Measurements from ENCODE around the gene TSPAN14.
A peak's percentile ranks its signal among the peaks of the same experiment; 100 is the strongest.

The TSPAN14 gene

DNA sequence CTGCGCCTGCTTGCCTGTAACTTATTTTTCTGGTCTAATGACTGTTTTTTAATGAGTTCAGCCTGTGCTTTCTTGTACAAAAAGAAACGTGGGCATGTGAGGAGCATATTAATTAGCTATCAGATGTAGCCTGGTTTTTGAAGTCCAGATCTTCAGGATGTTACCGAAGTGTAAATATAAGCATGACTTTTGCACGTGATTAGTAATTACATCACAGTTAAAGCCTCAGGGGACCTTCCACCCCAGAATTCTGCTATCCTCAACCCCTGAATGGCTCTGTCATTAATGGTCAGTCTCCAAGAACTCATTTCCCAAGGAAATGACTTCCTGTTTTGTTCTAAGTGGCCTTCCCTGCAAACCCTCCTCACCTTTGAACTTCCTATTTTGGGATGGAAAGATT lies 47.9 kb upstream of the TSPAN14 start:
- Histone ChIP-seq H3F3A (ENCODE audit: low read depth) (no peaks in the 10 kb centered on the region), H3K4me3 (ENCODE audit: low read length, poor library complexity, severe bottlenecking) (no peak overlapping the region), H4K20me1 (ENCODE audit: insufficient read depth, low read length, poor library complexity, severe bottlenecking) (peaks cover 5% of the 10 kb centered on the region), H3K4me1 (ENCODE audit: insufficient read depth, low read length, poor library complexity, severe bottlenecking) (peaks cover 35% of the 10 kb centered on the region), H3K4me2 (ENCODE audit: low read depth, low read length, poor library complexity, severe bottlenecking) (no peak overlapping the region), H3K27me3 (ENCODE audit: insufficient read depth, low read length, poor library complexity, severe bottlenecking) (no peaks in the 10 kb centered on the region), H3K79me2 (ENCODE audit: insufficient read depth, low read length) (peaks cover 28% of the 10 kb centered on the region), H3K9me2 (replicated peaks; ENCODE audit: low read depth, low read length) (no peaks in the 10 kb centered on the region), H2AFZ (ENCODE audit: low read length) (no peak overlapping the region), H3K36me3 (ENCODE audit: insufficient read depth, low read length) (no peaks in the 10 kb centered on the region), H3K9ac (ENCODE audit: low read depth, low read length, poor library complexity, severe bottlenecking) (no peak overlapping the region), H3K9me3 (ENCODE audit: insufficient read depth, low read depth, low read length) (no peaks in the 10 kb centered on the region)
- TF ChIP-seq, protein P1, sequence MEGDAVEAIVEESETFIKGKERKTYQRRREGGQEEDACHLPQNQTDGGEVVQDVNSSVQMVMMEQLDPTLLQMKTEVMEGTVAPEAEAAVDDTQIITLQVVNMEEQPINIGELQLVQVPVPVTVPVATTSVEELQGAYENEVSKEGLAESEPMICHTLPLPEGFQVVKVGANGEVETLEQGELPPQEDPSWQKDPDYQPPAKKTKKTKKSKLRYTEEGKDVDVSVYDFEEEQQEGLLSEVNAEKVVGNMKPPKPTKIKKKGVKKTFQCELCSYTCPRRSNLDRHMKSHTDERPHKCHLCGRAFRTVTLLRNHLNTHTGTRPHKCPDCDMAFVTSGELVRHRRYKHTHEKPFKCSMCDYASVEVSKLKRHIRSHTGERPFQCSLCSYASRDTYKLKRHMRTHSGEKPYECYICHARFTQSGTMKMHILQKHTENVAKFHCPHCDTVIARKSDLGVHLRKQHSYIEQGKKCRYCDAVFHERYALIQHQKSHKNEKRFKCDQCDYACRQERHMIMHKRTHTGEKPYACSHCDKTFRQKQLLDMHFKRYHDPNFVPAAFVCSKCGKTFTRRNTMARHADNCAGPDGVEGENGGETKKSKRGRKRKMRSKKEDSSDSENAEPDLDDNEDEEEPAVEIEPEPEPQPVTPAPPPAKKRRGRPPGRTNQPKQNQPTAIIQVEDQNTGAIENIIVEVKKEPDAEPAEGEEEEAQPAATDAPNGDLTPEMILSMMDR (conservative IDR thresholded peaks at IDR 0.05; ENCODE audit: low read length): no peak
- TF ChIP-seq EZH2phosphoT487 (IDR thresholded peaks at IDR 0.05; ENCODE audit: borderline replicate concordance): no peak

GRCh38 chr10:80407812-80408241 lies 46.3 kb upstream of the TSPAN14 start:
- peak overlapping the region; percentile 88 for H3K9ac ChIP-seq (ENCODE audit: low read depth, low read length, poor library complexity, severe bottlenecking)
- H3K4me1 ChIP-seq (ENCODE audit: insufficient read depth, low read length, poor library complexity, severe bottlenecking): peaks cover 51% of the 10 kb centered on the region
- peak overlapping the region; percentile 86 for H3K4me3 ChIP-seq (ENCODE audit: low read length, poor library complexity, severe bottlenecking)
- peaks cover 11% of the 10 kb centered on the region for H4K20me1 ChIP-seq (ENCODE audit: insufficient read depth, low read length, poor library complexity, severe bottlenecking)
- peaks cover 44% of the 10 kb centered on the region for H3K79me2 ChIP-seq (ENCODE audit: insufficient read depth, low read length)
- no peaks in the 10 kb centered on the region for H3F3A ChIP-seq (ENCODE audit: low read depth)
- peak overlapping the region; percentile 97 for H2AFZ ChIP-seq (ENCODE audit: low read length)
- no peak for TF ChIP-seq EZH2phosphoT487 (IDR thresholded peaks at IDR 0.05; ENCODE audit: borderline replicate concordance)
- TF ChIP-seq, protein P1 (conservative IDR thresholded peaks at IDR 0.05; ENCODE audit: low read length): no peak
- H3K27me3 ChIP-seq (ENCODE audit: insufficient read depth, low read length, poor library complexity, severe bottlenecking): no peaks in the 10 kb centered on the region
- no peaks in the 10 kb centered on the region for H3K9me3 ChIP-seq (ENCODE audit: insufficient read depth, low read depth, low read length)
- H3K4me2 ChIP-seq (ENCODE audit: low read depth, low read length, poor library complexity, severe bottlenecking): peak overlapping the region; percentile 73
- H3K9me2 ChIP-seq (replicated peaks; ENCODE audit: low read depth, low read length): no peaks in the 10 kb centered on the region
- no peaks in the 10 kb centered on the region for H3K36me3 ChIP-seq (ENCODE audit: insufficient read depth, low read length)

- TF ChIP-seq, protein P1 (conservative IDR thresholded peaks at IDR 0.05; ENCODE audit: low read length): no peak
- TF ChIP-seq EZH2phosphoT487 (IDR thresholded peaks at IDR 0.05; ENCODE audit: borderline replicate concordance): no peak
- H3K9me3 ChIP-seq (ENCODE audit: insufficient read depth, low read depth, low read length): no peaks in the 10 kb centered on the region
- peak within 1 kb of the TSS; percentile 88 for H3K9ac ChIP-seq (ENCODE audit: low read depth, low read length, poor library complexity, severe bottlenecking)
- H2AFZ ChIP-seq (ENCODE audit: low read length): peak within 1 kb of the TSS; percentile 97
- no peaks in the 10 kb centered on the region for H3F3A ChIP-seq (ENCODE audit: low read depth)
- peak within 1 kb of the TSS; percentile 86 for H3K4me3 ChIP-seq (ENCODE audit: low read length, poor library complexity, severe bottlenecking)
- peaks cover 51% of the 10 kb centered on the region for H3K79me2 ChIP-seq (ENCODE audit: insufficient read depth, low read length)
- peaks cover 14% of the 10 kb centered on the region for H4K20me1 ChIP-seq (ENCODE audit: insufficient read depth, low read length, poor library complexity, severe bottlenecking)
- H3K4me2 ChIP-seq (ENCODE audit: low read depth, low read length, poor library complexity, severe bottlenecking): peak within 1 kb of the TSS; percentile 73
- peaks cover 57% of the 10 kb centered on the region for H3K4me1 ChIP-seq (ENCODE audit: insufficient read depth, low read length, poor library complexity, severe bottlenecking)
- no peaks in the 10 kb centered on the region for H3K9me2 ChIP-seq (replicated peaks; ENCODE audit: low read depth, low read length)
- H3K36me3 ChIP-seq (ENCODE audit: insufficient read depth, low read length): no peaks in the 10 kb centered on the region
- H3K27me3 ChIP-seq (ENCODE audit: insufficient read depth, low read length, poor library complexity, severe bottlenecking): no peaks in the 10 kb centered on the region
Measured at GRCh38 chr10:80408242-80409101, 45.6 kb upstream of the TSPAN14 start, which contains the start of gene PRXL2A. Gene PRXL2A (plus strand): TSS chr10:80408551. CDS start chr10:80420468, 11,917 bp downstream.
